GM06990 (cell line): ENCODE results near the gene FGFBP1.

ENCODE experiments used
- DNase-seq: peaks from one replicate; pipeline ENCODE4 v3.0.0-alpha.2; 2011; ENCODE audit not compliant: insufficient read length; ENCODE audit errors: extremely low read depth
- H3K27me3 ChIP-seq: replicated peaks from 2 replicates; pipeline ENCODE4 v1.6.0; 2011; ENCODE audit warnings: low read length; ENCODE audit not compliant: control insufficient read depth, insufficient read depth
- H3K36me3 ChIP-seq: 2 replicates; pipeline ENCODE4 v1.5.1; 2011; ENCODE audit warnings: low read length; ENCODE audit not compliant: control insufficient read depth, insufficient read depth
- H3K4me3 ChIP-seq: replicated peaks from 2 replicates; pipeline ENCODE4 v1.5.1; 2011; ENCODE audit warnings: low read depth, mild to moderate bottlenecking, control low read depth, low read length
- CTCF ChIP-seq: IDR thresholded peaks from 2 replicates; pipeline ENCODE4 v1.5.1; 2011; ENCODE audit warnings: low read length, control low read depth, mild to moderate bottlenecking, inconsistent platforms; ENCODE audit not compliant: insufficient read depth, poor library complexity, severe bottlenecking

The FGFBP1 gene

GRCh38 chr4:15976456-15977447, 38.2 kb upstream of the FGFBP1 start:
- peak; percentile 5 for TF ChIP-seq CTCF
- no peak for DNase-seq
- Histone ChIP-seq H3K4me3 (no peak overlapping the region), H3K27me3 (no peaks in the 10 kb centered on the region), H3K36me3 (no peaks in the 10 kb centered on the region)

GRCh38 chr4:15971068-15971801, 32.7 kb upstream of the FGFBP1 start:
- Histone ChIP-seq H3K4me3 (no peak overlapping the region), H3K36me3 (no peaks in the 10 kb centered on the region), H3K27me3 (no peaks in the 10 kb centered on the region)
- no peak for DNase-seq
- TF ChIP-seq CTCF: no peak

GRCh38 chr4:15968551-15969300, 30.2 kb upstream of the FGFBP1 start:
- Histone ChIP-seq H3K27me3 (no peaks in the 10 kb centered on the region; the same call in 1 of the 2 replicates), H3K36me3 (no peaks in the 10 kb centered on the region), H3K4me3 (no peak overlapping the region)
- DNase-seq: no peak
- no peak for TF ChIP-seq CTCF

- no peaks in the 10 kb centered on the region; the same call in 1 of the 2 replicates for H3K27me3 ChIP-seq
- H3K36me3 ChIP-seq: no peaks in the 10 kb centered on the region
- no peak for DNase-seq
- no peak for TF ChIP-seq CTCF
- no peak overlapping the region for H3K4me3 ChIP-seq
These were observed 26.8 kb upstream of the FGFBP1 start for GRCh38 chr4:15965325-15965724.

GRCh38 chr4:15964159-15964558, 25.6 kb upstream of the FGFBP1 start:
- no peaks in the 10 kb centered on the region for H3K36me3 ChIP-seq
- H3K4me3 ChIP-seq: no peak overlapping the region
- H3K27me3 ChIP-seq: no peaks in the 10 kb centered on the region; the same call in 1 of the 2 replicates
- DNase-seq: no peak
- TF ChIP-seq CTCF: peak; percentile 6
